ENCODE results near the gene SLITRK1.

SLITRK1 gene

GRCh38 chr13:83883061-83883523 lies 818 bp upstream of the SLITRK1 start:
- Histone ChIP-seq H3K36me3 (ENCODE audit: insufficient read depth, low read length) (no peaks in the 10 kb centered on the region), H4K20me1 (ENCODE audit: insufficient read depth, low read length) (no peaks in the 10 kb centered on the region), H3K4me3 (ENCODE audit: low read depth in 1 of 2, low read length in 2 of 2) (no peak overlapping the region), H3K4me1 (ENCODE audit: insufficient read depth, low read length) (no peaks in the 10 kb centered on the region), H3K79me2 (ENCODE audit: insufficient read depth, low read length) (no peaks in the 10 kb centered on the region), H3K9me3 (ENCODE audit: insufficient read depth, low read length, severe bottlenecking) (peaks cover 7% of the 10 kb centered on the region), H2AFZ (ENCODE audit: low read depth, low read length) (no peak overlapping the region), H3K9ac (ENCODE audit: low read depth, low read length) (no peak overlapping the region), H3K4me2 (ENCODE audit: insufficient read depth, low read length) (no peak overlapping the region), H3K27me3 (ENCODE audit: insufficient read depth, low read length, poor library complexity) (no peaks in the 10 kb centered on the region), H3K27ac (ENCODE audit: low read length) (no peak overlapping the region)
- TF ChIP-seq EZH2 (IDR thresholded peaks at IDR 0.05; ENCODE audit: borderline replicate concordance, low read depth, low read length, severe bottlenecking), result no peak
- TF ChIP-seq, protein P1, sequence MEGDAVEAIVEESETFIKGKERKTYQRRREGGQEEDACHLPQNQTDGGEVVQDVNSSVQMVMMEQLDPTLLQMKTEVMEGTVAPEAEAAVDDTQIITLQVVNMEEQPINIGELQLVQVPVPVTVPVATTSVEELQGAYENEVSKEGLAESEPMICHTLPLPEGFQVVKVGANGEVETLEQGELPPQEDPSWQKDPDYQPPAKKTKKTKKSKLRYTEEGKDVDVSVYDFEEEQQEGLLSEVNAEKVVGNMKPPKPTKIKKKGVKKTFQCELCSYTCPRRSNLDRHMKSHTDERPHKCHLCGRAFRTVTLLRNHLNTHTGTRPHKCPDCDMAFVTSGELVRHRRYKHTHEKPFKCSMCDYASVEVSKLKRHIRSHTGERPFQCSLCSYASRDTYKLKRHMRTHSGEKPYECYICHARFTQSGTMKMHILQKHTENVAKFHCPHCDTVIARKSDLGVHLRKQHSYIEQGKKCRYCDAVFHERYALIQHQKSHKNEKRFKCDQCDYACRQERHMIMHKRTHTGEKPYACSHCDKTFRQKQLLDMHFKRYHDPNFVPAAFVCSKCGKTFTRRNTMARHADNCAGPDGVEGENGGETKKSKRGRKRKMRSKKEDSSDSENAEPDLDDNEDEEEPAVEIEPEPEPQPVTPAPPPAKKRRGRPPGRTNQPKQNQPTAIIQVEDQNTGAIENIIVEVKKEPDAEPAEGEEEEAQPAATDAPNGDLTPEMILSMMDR (IDR thresholded peaks at IDR 0.05; ENCODE audit: borderline replicate concordance, extremely low read depth, low read length, poor library complexity, severe bottlenecking), result no peak
- no peak for ATAC-seq (ENCODE audit: insufficient read depth, low read depth)
- DNase-seq, result no peak

DNA sequence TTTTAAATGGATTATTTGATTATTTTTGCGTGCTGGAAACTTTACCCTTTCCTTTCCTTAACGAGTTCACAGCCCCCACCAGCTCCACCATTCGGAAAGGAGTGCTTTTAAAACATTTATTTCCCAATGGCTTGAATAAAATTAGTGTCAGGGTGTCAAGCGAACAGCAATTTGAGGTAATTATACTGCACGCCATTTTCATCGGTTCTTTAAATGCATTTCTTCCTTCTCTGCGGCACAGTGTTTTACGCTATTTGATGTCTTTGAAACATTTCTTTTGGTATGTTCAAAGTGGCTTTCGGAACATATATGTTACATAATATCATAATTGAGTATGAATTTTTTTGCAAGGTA lies 309 bp upstream of the SLITRK1 start:
- no peaks in the 10 kb centered on the region for H3K4me1 ChIP-seq (ENCODE audit: insufficient read depth, low read length)
- TF ChIP-seq EZH2 (IDR thresholded peaks at IDR 0.05; ENCODE audit: borderline replicate concordance, low read depth, low read length, severe bottlenecking), result no peak
- TF ChIP-seq, protein P1 (IDR thresholded peaks at IDR 0.05; ENCODE audit: borderline replicate concordance, extremely low read depth, low read length, poor library complexity, severe bottlenecking), result no peak
- H3K4me2 ChIP-seq (ENCODE audit: insufficient read depth, low read length), result no peak overlapping the region
- no peak for ATAC-seq (ENCODE audit: insufficient read depth, low read depth)
- no peak overlapping the region for H3K4me3 ChIP-seq (ENCODE audit: low read depth in 1 of 2, low read length in 2 of 2)
- H2AFZ ChIP-seq (ENCODE audit: low read depth, low read length), result no peak overlapping the region
- no peaks in the 10 kb centered on the region for H3K36me3 ChIP-seq (ENCODE audit: insufficient read depth, low read length)
- H3K79me2 ChIP-seq (ENCODE audit: insufficient read depth, low read length), result no peaks in the 10 kb centered on the region
- no peak overlapping the region for H3K9ac ChIP-seq (ENCODE audit: low read depth, low read length)
- no peak for DNase-seq
- H3K27ac ChIP-seq (ENCODE audit: low read length), result no peak overlapping the region
- H3K27me3 ChIP-seq (ENCODE audit: insufficient read depth, low read length, poor library complexity), result no peaks in the 10 kb centered on the region
- peaks cover 7% of the 10 kb centered on the region for H3K9me3 ChIP-seq (ENCODE audit: insufficient read depth, low read length, severe bottlenecking)
- no peaks in the 10 kb centered on the region for H4K20me1 ChIP-seq (ENCODE audit: insufficient read depth, low read length)

- ATAC-seq (ENCODE audit: insufficient read depth, low read depth) (no peak), DNase-seq (no peak)
- Histone ChIP-seq H3K27me3 (ENCODE audit: insufficient read depth, low read length, poor library complexity) (no peaks in the 10 kb centered on the region), H3K79me2 (ENCODE audit: insufficient read depth, low read length) (no peaks in the 10 kb centered on the region), H2AFZ (ENCODE audit: low read depth, low read length) (no peak overlapping the region), H3K4me2 (ENCODE audit: insufficient read depth, low read length) (no peak overlapping the region), H3K36me3 (ENCODE audit: insufficient read depth, low read length) (no peaks in the 10 kb centered on the region), H3K9ac (ENCODE audit: low read depth, low read length) (no peak overlapping the region), H3K4me1 (ENCODE audit: insufficient read depth, low read length) (no peaks in the 10 kb centered on the region), H3K27ac (ENCODE audit: low read length) (no peak overlapping the region), H3K4me3 (ENCODE audit: low read depth in 1 of 2, low read length in 2 of 2) (no peak overlapping the region), H3K9me3 (ENCODE audit: insufficient read depth, low read length, severe bottlenecking) (peaks cover 7% of the 10 kb centered on the region), H4K20me1 (ENCODE audit: insufficient read depth, low read length) (no peaks in the 10 kb centered on the region)
- no peak for TF ChIP-seq EZH2 (IDR thresholded peaks at IDR 0.05; ENCODE audit: borderline replicate concordance, low read depth, low read length, severe bottlenecking)
- TF ChIP-seq, protein P1 (IDR thresholded peaks at IDR 0.05; ENCODE audit: borderline replicate concordance, extremely low read depth, low read length, poor library complexity, severe bottlenecking), result no peak
These were observed 1.1 kb downstream of the SLITRK1 start for GRCh38 chr13:83881140-83881684.
